Measurements from ENCODE around the gene GH1.
A peak's percentile ranks its signal among the peaks of the same experiment; 100 is the strongest.
"Not testable (repeated sequence)": the region's sequence is repeated elsewhere in the genome, so short reads cannot be mapped to it uniquely, and the experiment has no call there.

The GH1 gene

GRCh38 chr17:63892316-63893037 is 26.2 kb downstream of the GH1 start:
- H3K36me3 ChIP-seq (replicated peaks); H3K27ac ChIP-seq; in situ Hi-C loops (cut with HindIII; ENCODE audit: low pct_ligation_motif_present, low sequenced_read_pairs); H3K27me3 ChIP-seq (replicated peaks); DNase-seq; H3K4me3 ChIP-seq (ENCODE audit: low read depth, low read length): not testable (repeated sequence)

- peak; percentile 24 for DNase-seq
- H3K4me3 ChIP-seq (ENCODE audit: low read depth, low read length); in situ Hi-C loops (cut with HindIII; ENCODE audit: low pct_ligation_motif_present, low sequenced_read_pairs); H3K27me3 ChIP-seq (replicated peaks); H3K27ac ChIP-seq; H3K36me3 ChIP-seq (replicated peaks): not testable (repeated sequence)
- peak; percentile 62 for TF ChIP-seq CTCF (IDR thresholded peaks at IDR 0.05; ENCODE audit: low read depth, low read length, missing control alignments)
Observed at GRCh38 chr17:63889026-63889848, 29.4 kb downstream of the GH1 start.

GRCh38 chr17:63885119-63885518 is 33.5 kb downstream of the GH1 start:
- H3K4me3 ChIP-seq (ENCODE audit: low read depth, low read length); H3K27me3 ChIP-seq (replicated peaks); in situ Hi-C loops (cut with HindIII; ENCODE audit: low pct_ligation_motif_present, low sequenced_read_pairs); H3K36me3 ChIP-seq (replicated peaks); H3K27ac ChIP-seq; DNase-seq: not testable (repeated sequence)

- H3K36me3 ChIP-seq (replicated peaks); H3K4me3 ChIP-seq (ENCODE audit: low read depth, low read length); DNase-seq; H3K27me3 ChIP-seq (replicated peaks); H3K27ac ChIP-seq; in situ Hi-C loops (cut with HindIII; ENCODE audit: low pct_ligation_motif_present, low sequenced_read_pairs): not testable (repeated sequence)
Observed at GRCh38 chr17:63882626-63883126, 36.0 kb downstream of the GH1 start.

GRCh38 chr17:63881935-63882601 is 36.6 kb downstream of the GH1 start, which contains the start of gene GH2:
Gene GH2, minus strand, starts transcription at chr17:63881944. Its CDS starts 143 bp downstream, at chr17:63881801.
- H3K4me3 ChIP-seq (ENCODE audit: low read depth, low read length), result no peak within 1 kb of the TSS
- in situ Hi-C loops (cut with HindIII; ENCODE audit: low pct_ligation_motif_present, low sequenced_read_pairs), result no loop called here
- H3K27me3 ChIP-seq (replicated peaks), result no peaks in the 10 kb centered on the region
- no peaks in the 10 kb centered on the region for H3K36me3 ChIP-seq (replicated peaks)
- peak; percentile 79 for TF ChIP-seq CTCF (IDR thresholded peaks at IDR 0.05; ENCODE audit: low read depth, low read length, missing control alignments)
- DNase-seq, result peak; percentile 58
- H3K27ac ChIP-seq, result no peak within 1 kb of the TSS

GRCh38 chr17:63881337-63881736 is 37.3 kb downstream of the GH1 start:
- in situ Hi-C loops (cut with HindIII; ENCODE audit: low pct_ligation_motif_present, low sequenced_read_pairs); H3K27ac ChIP-seq: not testable (repeated sequence)

More at GRCh38 chr17:63881337-63881736, 37.3 kb downstream of the GH1 start:
- not testable (repeated sequence) for H3K36me3 ChIP-seq (replicated peaks); DNase-seq; H3K27me3 ChIP-seq (replicated peaks); H3K4me3 ChIP-seq (ENCODE audit: low read depth, low read length)
- TF ChIP-seq CTCF (IDR thresholded peaks at IDR 0.05; ENCODE audit: low read depth, low read length, missing control alignments), result peak; percentile 1

All from brain microvascular endothelial cell (primary cell).